Measurements from ENCODE around the gene DHCR24. TPM values are rescaled to one million over a fixed set of nuclear protein-coding genes. Genes with fewer than 3 reads are reported as not detected.

The DHCR24 gene
- total and polyA plus RNA-seq, 2 donors (not counting 1 experiment from before 2014, with no cell fraction given), result 5.2 to 13.3 TPM

DNA sequence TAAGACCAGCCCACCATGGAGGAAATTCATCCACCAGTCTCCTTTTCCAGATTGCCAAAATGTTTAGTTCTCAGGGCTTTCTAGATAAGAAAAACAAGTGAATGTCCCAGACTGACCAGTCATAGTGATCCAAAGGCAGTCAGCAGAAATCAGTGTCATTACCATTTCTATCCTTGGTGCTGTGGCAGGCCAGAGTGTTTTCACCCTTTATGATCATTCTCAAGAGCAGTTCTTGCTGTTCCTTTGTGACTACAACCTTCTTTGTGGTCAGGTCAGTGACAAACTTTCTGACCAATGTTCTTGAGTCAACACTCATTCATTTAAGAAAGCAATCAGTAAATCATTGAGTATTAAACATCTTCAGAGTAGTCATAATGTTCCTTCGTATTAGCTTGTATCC is 7.3 kb upstream of the DHCR24 start:
- Histone ChIP-seq H3K4me2 (replicated peaks; ENCODE audit: low read depth, low read length, poor library complexity, severe bottlenecking) (no peak overlapping the region), H2AFZ (ENCODE audit: insufficient read depth, low read depth, low read length, poor library complexity, severe bottlenecking) (no peak overlapping the region), H3K4me3 (ENCODE audit: control extremely low read depth in 1 of 5, extremely low read depth in 1 of 5, insufficient read depth in 1 of 5, low read depth in 2 of 5, low read length in 4 of 5) (no peak overlapping the region), H4K20me1 (ENCODE audit: control insufficient read depth, insufficient read depth, low read length, poor library complexity, severe bottlenecking) (no peaks in the 10 kb centered on the region), H3K36me3 (replicated peaks in 1 of 2; ENCODE audit: control extremely low read depth in 1 of 2, control insufficient read depth in 1 of 2, extremely low read depth in 1 of 2, insufficient read depth in 2 of 2, low read length in 1 of 2) (no peaks in the 10 kb centered on the region), H3K79me2 (ENCODE audit: control insufficient read depth, insufficient read depth, low read length) (no peaks in the 10 kb centered on the region), H3K9me3 (ENCODE audit: control extremely low read depth in 1 of 3, control insufficient read depth in 2 of 3, insufficient read depth in 1 of 3, low read length in 2 of 3) (no peaks in the 10 kb centered on the region), H3K4me1 (ENCODE audit: control insufficient read depth in 2 of 2, insufficient read depth in 2 of 2, low read length in 2 of 2) (no peaks in the 10 kb centered on the region), H3K27ac (ENCODE audit: low read length in 2 of 2) (no peak overlapping the region), H3K9ac (ENCODE audit: low read length) (no peak overlapping the region), H3K27me3 (replicated peaks in 1 of 4; ENCODE audit: control extremely low read depth in 1 of 4, control insufficient read depth in 3 of 4, insufficient read depth in 4 of 4, low read length in 3 of 4) (peaks cover 0 to 3% (median 0%) of the 10 kb centered on the region in 4 experiments)
- ATAC-seq (ENCODE audit: low read depth) (no peak), DNase-seq (no peak)
- H3K9me3 Mint-ChIP-seq (ENCODE audit: insufficient read depth), result no peaks in the 10 kb centered on the region
- POLR2A ChIA-PET, result no interaction called here
- no CpG with 5 or more reads among the region's 1 CpG for WGBS (ENCODE audit: insufficient coverage)
- peaks cover 19% of the 10 kb centered on the region for H3K27me3 Mint-ChIP-seq
- CTCF ChIA-PET, result no interaction called here
- no peaks in the 10 kb centered on the region for H3K4me1 Mint-ChIP-seq
- no peak overlapping the region for H3K27ac Mint-ChIP-seq
- H3K4me3 Mint-ChIP-seq, result no peak overlapping the region
- TF ChIP-seq, protein P1, sequence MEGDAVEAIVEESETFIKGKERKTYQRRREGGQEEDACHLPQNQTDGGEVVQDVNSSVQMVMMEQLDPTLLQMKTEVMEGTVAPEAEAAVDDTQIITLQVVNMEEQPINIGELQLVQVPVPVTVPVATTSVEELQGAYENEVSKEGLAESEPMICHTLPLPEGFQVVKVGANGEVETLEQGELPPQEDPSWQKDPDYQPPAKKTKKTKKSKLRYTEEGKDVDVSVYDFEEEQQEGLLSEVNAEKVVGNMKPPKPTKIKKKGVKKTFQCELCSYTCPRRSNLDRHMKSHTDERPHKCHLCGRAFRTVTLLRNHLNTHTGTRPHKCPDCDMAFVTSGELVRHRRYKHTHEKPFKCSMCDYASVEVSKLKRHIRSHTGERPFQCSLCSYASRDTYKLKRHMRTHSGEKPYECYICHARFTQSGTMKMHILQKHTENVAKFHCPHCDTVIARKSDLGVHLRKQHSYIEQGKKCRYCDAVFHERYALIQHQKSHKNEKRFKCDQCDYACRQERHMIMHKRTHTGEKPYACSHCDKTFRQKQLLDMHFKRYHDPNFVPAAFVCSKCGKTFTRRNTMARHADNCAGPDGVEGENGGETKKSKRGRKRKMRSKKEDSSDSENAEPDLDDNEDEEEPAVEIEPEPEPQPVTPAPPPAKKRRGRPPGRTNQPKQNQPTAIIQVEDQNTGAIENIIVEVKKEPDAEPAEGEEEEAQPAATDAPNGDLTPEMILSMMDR (IDR thresholded peaks at IDR 0.05), result no peak
- no peak for TF ChIP-seq EZH2 (IDR thresholded peaks at IDR 0.05; ENCODE audit: borderline replicate concordance, insufficient read depth, low read depth, low read length, poor library complexity, severe bottlenecking)
- intact Hi-C loops (cut with micrococcal nuclease), result no loop called here

DNA sequence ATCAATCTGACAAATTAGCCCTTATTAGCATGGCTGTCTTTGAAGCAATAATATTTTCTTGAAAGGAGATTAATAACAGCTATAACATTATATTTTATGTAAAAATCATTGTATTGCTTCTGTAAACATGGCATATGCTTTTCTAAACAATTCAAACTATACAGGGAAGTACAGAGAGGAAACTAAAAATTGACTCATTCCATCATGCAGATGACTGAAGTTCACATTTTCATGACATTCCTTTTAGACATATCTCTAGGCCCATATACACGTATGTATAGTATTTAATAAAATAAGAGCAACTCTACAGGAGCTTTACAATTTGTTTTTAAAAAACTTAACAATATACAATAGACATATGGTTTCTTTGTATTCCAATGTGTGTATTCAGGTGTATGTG is 5.6 kb upstream of the DHCR24 start:
- Histone ChIP-seq H3K36me3 (replicated peaks in 1 of 2; ENCODE audit: control extremely low read depth in 1 of 2, control insufficient read depth in 1 of 2, extremely low read depth in 1 of 2, insufficient read depth in 2 of 2, low read length in 1 of 2) (no peaks in the 10 kb centered on the region), H3K9ac (ENCODE audit: low read length) (no peak overlapping the region), H3K9me3 (ENCODE audit: control extremely low read depth in 1 of 3, control insufficient read depth in 2 of 3, insufficient read depth in 1 of 3, low read length in 2 of 3) (no peaks in the 10 kb centered on the region), H3K79me2 (ENCODE audit: control insufficient read depth, insufficient read depth, low read length) (no peaks in the 10 kb centered on the region), H3K4me2 (replicated peaks; ENCODE audit: low read depth, low read length, poor library complexity, severe bottlenecking) (no peak overlapping the region), H3K27me3 (replicated peaks in 1 of 4; ENCODE audit: control extremely low read depth in 1 of 4, control insufficient read depth in 3 of 4, insufficient read depth in 4 of 4, low read length in 3 of 4) (peaks cover 0 to 7% (median 1%) of the 10 kb centered on the region in 4 experiments), H4K20me1 (ENCODE audit: control insufficient read depth, insufficient read depth, low read length, poor library complexity, severe bottlenecking) (no peaks in the 10 kb centered on the region), H2AFZ (ENCODE audit: insufficient read depth, low read depth, low read length, poor library complexity, severe bottlenecking) (no peak overlapping the region), H3K4me3 (ENCODE audit: control extremely low read depth in 1 of 5, extremely low read depth in 1 of 5, insufficient read depth in 1 of 5, low read depth in 2 of 5, low read length in 4 of 5) (no peak overlapping the region), H3K27ac (ENCODE audit: low read length in 2 of 2) (no peak overlapping the region), H3K4me1 (ENCODE audit: control insufficient read depth in 2 of 2, insufficient read depth in 2 of 2, low read length in 2 of 2) (peaks cover 3 to 6% of the 10 kb centered on the region in 2 donors)
- Mint-ChIP-seq H3K27ac (no peak overlapping the region), H3K4me3 (no peak overlapping the region), H3K4me1 (peaks cover 7% of the 10 kb centered on the region), H3K27me3 (peaks cover 23% of the 10 kb centered on the region), H3K9me3 (ENCODE audit: insufficient read depth) (no peaks in the 10 kb centered on the region)
- no CpG with 5 or more reads among the region's 1 CpG for WGBS (ENCODE audit: insufficient coverage)
- ChIA-PET POLR2A (no interaction called here), CTCF (no interaction called here)
- TF ChIP-seq, protein P1 (IDR thresholded peaks at IDR 0.05), result no peak
- TF ChIP-seq EZH2 (IDR thresholded peaks at IDR 0.05; ENCODE audit: borderline replicate concordance, insufficient read depth, low read depth, low read length, poor library complexity, severe bottlenecking), result no peak
- intact Hi-C loops (cut with micrococcal nuclease), result no loop called here
- no peak for ATAC-seq (ENCODE audit: low read depth)
- no peak for DNase-seq
